ENCODE data around the gene SNAPC2. TPM values are rescaled to one million over a fixed set of nuclear protein-coding genes. Genes with fewer than 3 reads are reported as not detected.

SNAPC2 gene
- polyA plus RNA-seq, 1 of the 3 experiments (the other 2 are of a cell fraction) = 38.7 TPM

GRCh38 chr19:7924651-7925170, 4.6 kb downstream of the SNAPC2 start:
- Histone ChIP-seq H3K9me2 (no peaks in the 10 kb centered on the region), H3K4me1 (ENCODE audit: control insufficient read depth in 1 of 2, insufficient read depth in 2 of 2, low read depth in 1 of 2, low read length in 1 of 2) (peaks cover 37 to 65% of the 10 kb centered on the region in 2 experiments), H2AFZ (ENCODE audit: low read depth) (no peak overlapping the region), H3K27ac (ENCODE audit: low read depth in 2 of 2, low read length in 1 of 2) (peak overlapping the region in 1 of 2 experiments; percentile 8; a peak in 2 of 4 replicates), H3K4me3 (ENCODE audit: low read depth in 2 of 2, low read length in 1 of 2) (peak overlapping the region; percentile 64 to 72; a peak in 3 of 4 replicates), H3F3A (replicated peaks; ENCODE audit: insufficient read depth) (peaks cover 25% of the 10 kb centered on the region), H3K79me2 (ENCODE audit: insufficient read depth) (peaks cover 24% of the 10 kb centered on the region; the same call in 1 of the 2 replicates), H3K9me3 (no peaks in the 10 kb centered on the region), H3K27me3 (ENCODE audit: insufficient read depth) (no peaks in the 10 kb centered on the region), H4K20me1 (ENCODE audit: insufficient read depth) (peaks cover 36% of the 10 kb centered on the region), H3K36me3 (replicated peaks in 1 of 2; ENCODE audit: control insufficient read depth in 1 of 2, insufficient read depth in 2 of 2, low read length in 1 of 2) (peaks cover 0 to 23% of the 10 kb centered on the region in 2 experiments), H3K4me2 (peak overlapping the region; percentile 74; the same call in 1 of the 2 replicates), H3K9ac (no peak overlapping the region; the same call in 1 of the 2 replicates)
- ChIA-PET CTCF (interaction anchor here (0.9 to 1.9 kb wide), 6 partner anchors 16 to 234 kb away, joined by 3 to 5 read pairs (median 4); partner anchors contain the start of gene TIMM44), POLR2A (no interaction called here)
- 57% methylated on average over 7 of the region's 34 CpGs for WGBS (ENCODE audit: low lambda C conversion rate)
- DNase-seq = no peak
- TF ChIP-seq EP300 (IDR thresholded peaks at IDR 0.05; ENCODE audit: borderline replicate concordance in 1 of 2, low read depth in 1 of 2, low read length in 1 of 2) (no peak), FOXJ3 (CRISPR knock-in tag; IDR thresholded peaks at IDR 0.05) (no peak), EZH2phosphoT487 (IDR thresholded peaks at IDR 0.05; ENCODE audit: borderline replicate concordance, low read depth) (no peak), MXI1 (IDR thresholded peaks at IDR 0.05; ENCODE audit: low read depth, low read length) (no peak; the same call in 1 of the 2 replicates)

GRCh38 chr19:7925171-7925851, 5.2 kb downstream of the SNAPC2 start:
- WGBS (ENCODE audit: low lambda C conversion rate) = no CpG with 5 or more reads among the region's 98 CpGs
- ChIA-PET POLR2A (no interaction called here), CTCF (interaction anchor here (1.7 kb wide), 1 partner anchor 72 kb away, joined by 12 read pairs; no protein-coding TSS in a partner anchor)
- Histone ChIP-seq H4K20me1 (ENCODE audit: insufficient read depth) (peaks cover 36% of the 10 kb centered on the region), H3K4me1 (ENCODE audit: control insufficient read depth in 1 of 2, insufficient read depth in 2 of 2, low read depth in 1 of 2, low read length in 1 of 2) (peaks cover 43 to 63% of the 10 kb centered on the region in 2 experiments), H3K9me3 (no peaks in the 10 kb centered on the region), H3K9ac (peak overlapping the region; percentile 63; the same call in 1 of the 2 replicates), H3K79me2 (ENCODE audit: insufficient read depth) (peaks cover 24% of the 10 kb centered on the region; the same call in 1 of the 2 replicates), H3K9me2 (no peaks in the 10 kb centered on the region), H3K4me2 (peak overlapping the region; percentile 74; the same call in 1 of the 2 replicates), H2AFZ (ENCODE audit: low read depth) (no peak overlapping the region), H3K27me3 (ENCODE audit: insufficient read depth) (no peaks in the 10 kb centered on the region), H3F3A (replicated peaks; ENCODE audit: insufficient read depth) (peaks cover 29% of the 10 kb centered on the region), H3K27ac (ENCODE audit: low read depth in 2 of 2, low read length in 1 of 2) (peak overlapping the region in 1 of 2 experiments; percentile 81; a peak in 2 of 4 replicates), H3K4me3 (ENCODE audit: low read depth in 2 of 2, low read length in 1 of 2) (peak overlapping the region; percentile 64 to 72), H3K36me3 (replicated peaks in 1 of 2; ENCODE audit: control insufficient read depth in 1 of 2, insufficient read depth in 2 of 2, low read length in 1 of 2) (peaks cover 4 to 23% of the 10 kb centered on the region in 2 experiments)
- peak; percentile 94 for DNase-seq
- peak; percentile 57 for TF ChIP-seq SMC3 (IDR thresholded peaks at IDR 0.05; ENCODE audit: low read depth, low read length)
- 0 out of 2 replicates have a peak, but pooled peaks have one; percentile 27 for TF ChIP-seq POLR2AphosphoS5 (IDR thresholded peaks at IDR 0.05; ENCODE audit: low read depth, low read length)
- TF ChIP-seq GABPA (IDR thresholded peaks at IDR 0.05; ENCODE audit: low read depth) = no peak
- no peak for TF ChIP-seq ELF1 (IDR thresholded peaks at IDR 0.05)
- no peak for TF ChIP-seq FOXJ3 (CRISPR knock-in tag; IDR thresholded peaks at IDR 0.05)
- TF ChIP-seq FOXM1 (IDR thresholded peaks at IDR 0.05; ENCODE audit: low read depth) = no peak
- no peak for TF ChIP-seq TAF1 (IDR thresholded peaks at IDR 0.05; ENCODE audit: borderline replicate concordance, low read depth, low read length)
- TF ChIP-seq EZH2phosphoT487 (IDR thresholded peaks at IDR 0.05; ENCODE audit: borderline replicate concordance, low read depth) = no peak
- no peak for TF ChIP-seq MEF2A (IDR thresholded peaks at IDR 0.05; ENCODE audit: borderline replicate concordance, low read depth)
- no peak for TF ChIP-seq USF2 (IDR thresholded peaks at IDR 0.05; ENCODE audit: borderline replicate concordance, low read depth, low read length)
- 0 out of 2 replicates have a peak, but pooled peaks have one; percentile 27 for TF ChIP-seq SIN3A (IDR thresholded peaks at IDR 0.05; ENCODE audit: borderline replicate concordance, low read depth, low read length)
- peak; percentile 70 for TF ChIP-seq NRF1 (IDR thresholded peaks at IDR 0.05; ENCODE audit: low read depth, low read length)
- TF ChIP-seq EP300 (IDR thresholded peaks at IDR 0.05; ENCODE audit: borderline replicate concordance in 1 of 2, low read depth in 1 of 2, low read length in 1 of 2) = no peak
- no peak for TF ChIP-seq GATA2 (CRISPR knock-in tag; IDR thresholded peaks at IDR 0.05)
- TF ChIP-seq CTCF (IDR thresholded peaks at IDR 0.05) = peak; percentile 83
- peak; percentile 97 for TF ChIP-seq MAX (IDR thresholded peaks at IDR 0.05; ENCODE audit: low read depth)
- TF ChIP-seq CHD2 (IDR thresholded peaks at IDR 0.05; ENCODE audit: low read length, partially characterized antibody) = no peak
- no peak for TF ChIP-seq ZBTB33 (IDR thresholded peaks at IDR 0.05; ENCODE audit: borderline replicate concordance, low read depth)
